DOHH2 (cell line): Measurements from ENCODE around the gene GFRA4.

Experiments used
- H3F3A ChIP-seq: fragments of 200-600 bp; sonication (generic), shearing (Covaris generic); 2 replicates; pipeline ENCODE4 v1.6.0; 2016; ENCODE audit warnings: antibody characterized with exemption, mild to moderate bottlenecking; ENCODE audit not compliant: control insufficient read depth, insufficient read depth
- H3K27ac ChIP-seq: fragments of 200-600 bp; sonication (generic); 2 replicates; pipeline ENCODE4 v1.5.1; 2014; ENCODE audit warnings: low read depth, mild to moderate bottlenecking, low read length, moderate library complexity
- H3K27me3 ChIP-seq: fragments of 200-600 bp; sonication (generic); 2 replicates; pipeline ENCODE4 v1.6.1; 2014; ENCODE audit warnings: mild to moderate bottlenecking, low read length, mixed read lengths; ENCODE audit not compliant: control insufficient read depth
- H3K36me3 ChIP-seq: fragments of 200-600 bp; sonication (generic); 2 replicates; pipeline ENCODE4 v1.6.1; 2014; ENCODE audit warnings: mild to moderate bottlenecking, low read length, moderate library complexity, mixed read lengths; ENCODE audit not compliant: control insufficient read depth
- H3K4me1 ChIP-seq: fragments of 200-600 bp; sonication (generic); 2 replicates; pipeline ENCODE4 v1.6.1; 2014; ENCODE audit warnings: mild to moderate bottlenecking, low read length, mixed read lengths; ENCODE audit not compliant: control insufficient read depth
- H3K4me2 ChIP-seq: fragments of 200-600 bp; sonication (generic); 2 replicates; pipeline ENCODE4 v1.6.0; 2014; ENCODE audit warnings: mild to moderate bottlenecking, low read length, moderate library complexity
- H3K4me3 ChIP-seq: fragments of 200-600 bp; sonication (generic); 2 replicates; pipeline ENCODE4 v1.5.1; 2014; ENCODE audit warnings: mild to moderate bottlenecking, low read length, mixed read lengths
- H3K79me2 ChIP-seq: fragments of 200-600 bp; sonication (generic); 2 replicates; pipeline ENCODE4 v1.6.1; 2014; ENCODE audit warnings: mild to moderate bottlenecking, low read length, mixed read lengths; ENCODE audit not compliant: control insufficient read depth
- H3K9me2 ChIP-seq: fragments of 200-600 bp; sonication (generic); replicated peaks from 2 replicates; pipeline ENCODE4 v1.6.1; 2014; ENCODE audit warnings: mild to moderate bottlenecking, low read length, mixed read lengths; ENCODE audit not compliant: control insufficient read depth
- H3K9me3 ChIP-seq: fragments of 200-600 bp; sonication (generic); 2 replicates; pipeline ENCODE4 v1.6.1; 2014; ENCODE audit warnings: antibody characterized with exemption, low read length, mixed read lengths; ENCODE audit not compliant: control insufficient read depth, insufficient read depth
- H4K20me1 ChIP-seq: fragments of 200-600 bp; sonication (generic); 2 replicates; pipeline ENCODE4 v1.6.0; 2014; ENCODE audit warnings: low read depth, mild to moderate bottlenecking, antibody characterized with exemption, low read length, moderate library complexity; ENCODE audit not compliant: control insufficient read depth, insufficient read depth
- CTCF ChIP-seq: fragments of 200-600 bp; sonication (generic); IDR thresholded peaks from one replicate; pipeline ENCODE4 v1.5.1; 2014; ENCODE audit warnings: antibody characterized with exemption, mild to moderate bottlenecking, low read depth, low read length; ENCODE audit not compliant: poor library complexity, severe bottlenecking
- EZH2phosphoT487 ChIP-seq: fragments of 200-600 bp; sonication (generic); IDR thresholded peaks from 2 replicates; pipeline ENCODE4 v1.6.1; 2017; ENCODE audit warnings: borderline replicate concordance, mild to moderate bottlenecking, antibody characterized with exemption, low read length, moderate library complexity, mixed read lengths

GFRA4 gene

GRCh38 chr20:3696745-3697587, 33.8 kb upstream of the GFRA4 start:
- no peaks in the 10 kb centered on the region for H3K79me2 ChIP-seq
- H3K9me2 ChIP-seq: no peaks in the 10 kb centered on the region
- TF ChIP-seq EZH2phosphoT487 (no peak), CTCF (no peak)
- H3K9me3 ChIP-seq: peaks cover 6% of the 10 kb centered on the region; the same call in 1 of the 2 replicates
- H3K4me3 ChIP-seq: no peak overlapping the region
- H4K20me1 ChIP-seq: no peaks in the 10 kb centered on the region
- no peaks in the 10 kb centered on the region for H3K27me3 ChIP-seq
- H3K4me2 ChIP-seq: no peak overlapping the region
- no peaks in the 10 kb centered on the region for H3F3A ChIP-seq
- no peaks in the 10 kb centered on the region for H3K4me1 ChIP-seq
- no peak overlapping the region for H3K27ac ChIP-seq
- no peaks in the 10 kb centered on the region for H3K36me3 ChIP-seq

GRCh38 chr20:3696200-3696599, 33.0 kb upstream of the GFRA4 start:
- TF ChIP-seq EZH2phosphoT487 (no peak), CTCF (peak; percentile 65)
- no peak overlapping the region for H3K27ac ChIP-seq
- H4K20me1 ChIP-seq: no peaks in the 10 kb centered on the region
- no peak overlapping the region for H3K4me2 ChIP-seq
- no peaks in the 10 kb centered on the region for H3K36me3 ChIP-seq
- H3K9me2 ChIP-seq: no peaks in the 10 kb centered on the region
- no peak overlapping the region for H3K4me3 ChIP-seq
- no peaks in the 10 kb centered on the region for H3K27me3 ChIP-seq
- H3F3A ChIP-seq: no peaks in the 10 kb centered on the region
- H3K79me2 ChIP-seq: no peaks in the 10 kb centered on the region
- no peaks in the 10 kb centered on the region for H3K4me1 ChIP-seq
- H3K9me3 ChIP-seq: peaks cover 6% of the 10 kb centered on the region; the same call in 1 of the 2 replicates

- no peak overlapping the region for H3K4me2 ChIP-seq
- H3K9me2 ChIP-seq: no peaks in the 10 kb centered on the region
- no peaks in the 10 kb centered on the region for H4K20me1 ChIP-seq
- H3K27ac ChIP-seq: no peak overlapping the region
- peaks cover 6% of the 10 kb centered on the region; the same call in 1 of the 2 replicates for H3K9me3 ChIP-seq
- no peaks in the 10 kb centered on the region for H3K27me3 ChIP-seq
- TF ChIP-seq EZH2phosphoT487 (no peak), CTCF (no peak)
- H3K4me3 ChIP-seq: no peak overlapping the region
- no peaks in the 10 kb centered on the region for H3K79me2 ChIP-seq
- no peaks in the 10 kb centered on the region for H3K36me3 ChIP-seq
- H3F3A ChIP-seq: no peaks in the 10 kb centered on the region
- no peaks in the 10 kb centered on the region for H3K4me1 ChIP-seq
These were observed 31.7 kb upstream of the GFRA4 start for GRCh38 chr20:3694864-3695263.
